HG03066 (cell line): ENCODE data around the gene RNF32.

ENCODE experiments used
- ATAC-seq: cut with Tn5 transposase; IDR thresholded peaks from one replicate; pipeline ENCODE4 v1.9.1; 2021; ENCODE audit warnings: low read depth; ENCODE audit not compliant: unreplicated experiment

RNF32 gene

GRCh38 chr7:156640257-156640948 lies at the start of gene RNF32:
RNF32 (plus strand) TSS chr7:156640774; CDS start chr7:156643878, 3,104 bp downstream.
- peak; percentile 75 for ATAC-seq

GRCh38 chr7:156592155-156592884 lies 48.3 kb upstream of the RNF32 start:
- ATAC-seq = no peak

GRCh38 chr7:156594283-156595080 lies 46.1 kb upstream of the RNF32 start:
- no peak for ATAC-seq

GRCh38 chr7:156600496-156600895 lies 40.1 kb upstream of the RNF32 start:
- no peak for ATAC-seq

- ATAC-seq = no peak
These were observed 38.3 kb upstream of the RNF32 start for GRCh38 chr7:156602283-156602682.

GRCh38 chr7:156603011-156603410 lies 37.6 kb upstream of the RNF32 start:
- ATAC-seq = no peak

GRCh38 chr7:156603629-156604028 lies 36.9 kb upstream of the RNF32 start:
- no peak for ATAC-seq

GRCh38 chr7:156604311-156604710 lies 36.3 kb upstream of the RNF32 start:
- ATAC-seq = no peak

GRCh38 chr7:156604836-156605695 lies 35.5 kb upstream of the RNF32 start:
- ATAC-seq = no peak

GRCh38 chr7:156606135-156606534 lies 34.4 kb upstream of the RNF32 start:
- no peak for ATAC-seq

GRCh38 chr7:156606691-156607331 lies 33.8 kb upstream of the RNF32 start:
- ATAC-seq = no peak

- ATAC-seq = no peak
These were observed 33.0 kb upstream of the RNF32 start for GRCh38 chr7:156607332-156608172.

- no peak for ATAC-seq
These were observed 32.4 kb upstream of the RNF32 start for GRCh38 chr7:156608173-156608478.

GRCh38 chr7:156609010-156609877 lies 31.3 kb upstream of the RNF32 start:
- ATAC-seq = no peak

- no peak for ATAC-seq
These were observed 30.4 kb upstream of the RNF32 start for GRCh38 chr7:156610130-156610529.

- no peak for ATAC-seq
These were observed 30.0 kb upstream of the RNF32 start for GRCh38 chr7:156610601-156611000.

GRCh38 chr7:156611014-156612010 lies 29.3 kb upstream of the RNF32 start:
- ATAC-seq = no peak
